Left ventricle myocardium inferior (tissue), 1 donor: ENCODE results near the gene CADPS. TPM values are rescaled to one million over a fixed set of nuclear protein-coding genes. Genes with fewer than 3 reads are reported as not detected.

Experiments used
- DNase-seq: peaks from one replicate; pipeline ENCODE4 v3.0.0-alpha.2; 2020
- H3K27ac ChIP-seq: fragments of 200-600 bp; replicated peaks from 2 replicates; pipeline ENCODE4 v1.8.0; 2021
- H3K27me3 ChIP-seq: fragments of 200-600 bp; 2 replicates; pipeline ENCODE4 v1.8.0; 2021; ENCODE audit warnings: low read depth
- H3K36me3 ChIP-seq: fragments of 200-600 bp; 2 replicates; pipeline ENCODE4 v1.8.0; 2021
- H3K4me1 ChIP-seq: fragments of 200-600 bp; 2 replicates; pipeline ENCODE4 v1.8.0; 2021
- H3K4me3 ChIP-seq: fragments of 200-600 bp; 2 replicates; pipeline ENCODE4 v1.8.0; 2021; ENCODE audit warnings: mild to moderate bottlenecking, moderate library complexity
- H3K9me3 ChIP-seq: fragments of 200-600 bp; replicated peaks from 2 replicates; pipeline ENCODE4 v1.8.0; 2021
- CTCF ChIP-seq: fragments of 200-600 bp; IDR thresholded peaks from 2 replicates; pipeline ENCODE4 v1.8.0; 2021; ENCODE audit warnings: antibody characterized with exemption, mild to moderate bottlenecking, borderline replicate concordance
- intact Hi-C: fragments of 100-400 bp; cut with micrococcal nuclease; formaldehyde crosslinking; loops from one replicate; pipeline ENCODE4 v1.11.0; 2022
- total RNA-seq: library from RNA; stranded (reverse); fragmentation: NEBNext Ultra II Directional; extraction: Animal tissue kit (Norgen Biotek cat#: 25700); gene quantifications from one replicate; pipeline ENCODE4 v1.2.1, GENCODE V29; 2021
- donor health status: DM: no; HTN: yes; CAD: no; lungs with severe emphysema.

The CADPS gene
- total RNA-seq, 1 donor from 2014 or later = 25.0 TPM

GRCh38 chr3:62368705-62369475 is 506.3 kb downstream of the CADPS start:
- H3K27me3 ChIP-seq = peaks cover 100% of the 10 kb centered on the region
- no peak overlapping the region for H3K27ac ChIP-seq
- intact Hi-C loops = no loop called here
- peak overlapping the region; percentile 47 for H3K4me3 ChIP-seq
- no peaks in the 10 kb centered on the region for H3K36me3 ChIP-seq
- no peak for DNase-seq
- TF ChIP-seq CTCF = peak; percentile 27
- H3K4me1 ChIP-seq = peaks cover 59% of the 10 kb centered on the region
- H3K9me3 ChIP-seq = no peaks in the 10 kb centered on the region

- peaks cover 53% of the 10 kb centered on the region for H3K4me1 ChIP-seq
- intact Hi-C loops = no loop called here
- no peaks in the 10 kb centered on the region for H3K36me3 ChIP-seq
- DNase-seq = no peak
- peaks cover 100% of the 10 kb centered on the region for H3K27me3 ChIP-seq
- no peaks in the 10 kb centered on the region for H3K9me3 ChIP-seq
- H3K27ac ChIP-seq = no peak overlapping the region
- no peak for TF ChIP-seq CTCF
- H3K4me3 ChIP-seq = peak overlapping the region; percentile 47
Observed at GRCh38 chr3:62368290-62368704, 506.9 kb downstream of the CADPS start.

GRCh38 chr3:62367763-62368195 is 507.4 kb downstream of the CADPS start:
- peaks cover 100% of the 10 kb centered on the region for H3K27me3 ChIP-seq
- intact Hi-C loops = no loop called here
- H3K9me3 ChIP-seq = no peaks in the 10 kb centered on the region
- TF ChIP-seq CTCF = no peak
- DNase-seq = no peak
- no peaks in the 10 kb centered on the region for H3K36me3 ChIP-seq
- H3K4me1 ChIP-seq = peaks cover 49% of the 10 kb centered on the region
- H3K4me3 ChIP-seq = no peak overlapping the region
- no peak overlapping the region for H3K27ac ChIP-seq

GRCh38 chr3:62366126-62366484 is 509.1 kb downstream of the CADPS start:
- DNase-seq = no peak
- Histone ChIP-seq H3K36me3 (no peaks in the 10 kb centered on the region), H3K27me3 (peaks cover 99% of the 10 kb centered on the region), H3K4me3 (no peak overlapping the region), H3K9me3 (no peaks in the 10 kb centered on the region), H3K27ac (no peak overlapping the region), H3K4me1 (peaks cover 35% of the 10 kb centered on the region)
- intact Hi-C loops = no loop called here
- no peak for TF ChIP-seq CTCF

GRCh38 chr3:62365391-62366125 is 509.7 kb downstream of the CADPS start:
- H3K4me3 ChIP-seq = no peak overlapping the region
- TF ChIP-seq CTCF = no peak
- H3K27me3 ChIP-seq = peaks cover 99% of the 10 kb centered on the region
- H3K4me1 ChIP-seq = peaks cover 30% of the 10 kb centered on the region
- H3K27ac ChIP-seq = no peak overlapping the region
- no peak for DNase-seq
- no peaks in the 10 kb centered on the region for H3K9me3 ChIP-seq
- intact Hi-C loops = no loop called here
- no peaks in the 10 kb centered on the region for H3K36me3 ChIP-seq
